IPS-18c (cell line): ENCODE measurements around the gene NMNAT2.
"Not testable (repeated sequence)": the region's sequence is repeated elsewhere in the genome, so short reads cannot be mapped to it uniquely, and the experiment has no call there.

Experiments
- H3K4me3 ChIP-seq: 2 replicates; pipeline ENCODE4 v1.7.0; 2013; ENCODE audit warnings: low read depth, mild to moderate bottlenecking, low read length, moderate library complexity; ENCODE audit not compliant: insufficient read depth
- H3K9me3 ChIP-seq: one replicate; pipeline ENCODE4 v1.6.1; 2013; ENCODE audit warnings: mild to moderate bottlenecking, low read length, moderate library complexity; ENCODE audit not compliant: control insufficient read depth, insufficient read depth

The NMNAT2 gene

DNA sequence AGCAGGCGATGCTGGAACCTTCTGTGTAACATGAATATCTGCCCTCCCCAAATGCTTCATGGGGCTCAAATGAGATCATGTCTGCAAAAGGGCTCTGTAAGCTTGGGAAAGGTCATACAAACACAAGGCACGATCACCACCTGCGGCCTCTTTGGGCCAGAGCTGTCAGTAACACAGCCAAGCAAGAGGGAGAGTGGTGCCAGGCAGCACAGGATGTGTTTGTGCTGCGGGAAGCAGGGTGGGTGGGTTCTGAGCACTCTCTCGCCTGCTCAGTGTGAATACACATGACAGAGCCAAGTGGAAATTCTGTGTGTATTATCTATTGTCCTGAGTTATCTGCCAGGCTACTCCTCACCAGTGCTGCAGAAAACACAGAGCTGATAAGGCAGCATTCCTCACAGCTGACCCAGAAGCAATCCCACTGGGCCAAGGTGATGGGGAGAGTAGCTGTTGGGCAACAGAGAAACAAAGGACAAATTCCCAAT, 130.9 kb downstream of the NMNAT2 start:
- Histone ChIP-seq H3K9me3 (no peaks in the 10 kb centered on the region), H3K4me3 (no peak overlapping the region)

DNA sequence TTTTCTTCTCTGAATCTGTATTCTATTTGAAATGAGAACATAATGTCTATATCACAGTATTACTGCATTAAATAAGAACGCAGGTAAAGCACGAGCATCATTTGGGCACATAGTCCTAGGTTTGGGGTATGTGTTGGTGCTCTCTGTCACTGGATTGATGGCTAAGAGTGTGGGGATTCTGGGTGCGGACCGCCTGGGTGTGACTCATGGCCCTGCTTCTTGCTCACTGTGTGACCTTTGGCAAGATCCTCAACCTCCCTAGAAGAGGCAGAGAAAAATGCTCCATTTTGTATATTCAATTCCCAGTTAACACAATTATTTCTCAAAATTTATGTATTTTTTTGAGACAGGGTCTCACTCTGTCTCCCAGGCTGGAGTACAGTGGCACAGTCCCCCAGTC, 132.4 kb downstream of the NMNAT2 start:
- Histone ChIP-seq H3K9me3 (no peaks in the 10 kb centered on the region), H3K4me3 (no peak overlapping the region)

DNA sequence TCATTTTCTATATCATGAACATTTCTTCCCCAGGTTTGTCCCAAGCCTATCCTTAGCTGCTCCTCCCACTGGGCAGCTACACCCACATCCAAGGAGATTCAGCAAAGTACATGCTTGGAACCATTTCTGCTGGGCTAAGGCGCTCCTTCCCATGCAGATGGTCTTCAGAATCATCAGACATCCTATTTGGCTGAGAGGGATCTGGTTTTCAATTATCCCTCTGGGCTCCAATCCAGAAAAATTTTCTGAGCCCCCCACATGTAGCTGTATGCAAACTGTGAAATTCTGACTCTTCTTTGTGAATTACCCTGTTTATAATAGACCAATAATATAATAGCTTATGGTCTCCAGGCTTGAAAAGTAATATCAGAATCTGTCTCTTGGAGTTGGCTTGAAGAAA, 132.9 kb downstream of the NMNAT2 start:
- H3K9me3 ChIP-seq, result no peaks in the 10 kb centered on the region
- H3K4me3 ChIP-seq, result no peak overlapping the region

DNA sequence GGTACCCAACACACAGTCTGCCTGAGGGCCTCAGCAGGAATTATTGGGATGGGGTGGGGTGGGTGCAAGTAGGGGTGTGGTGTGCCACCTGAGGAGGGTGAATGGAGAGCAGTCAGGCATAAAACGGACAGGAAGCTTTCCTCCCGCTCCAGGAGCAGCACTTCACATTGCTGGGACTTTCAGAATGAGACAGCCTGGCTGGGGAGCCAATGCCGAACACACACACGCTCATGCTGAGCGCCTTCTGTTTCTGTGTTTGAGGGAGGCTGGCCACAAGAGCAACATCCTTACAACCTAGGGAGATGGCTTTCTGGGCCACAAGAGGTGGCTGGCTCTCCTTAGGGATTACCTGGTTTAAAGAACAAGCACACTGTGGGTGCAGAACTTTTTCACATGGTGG, 134.1 kb downstream of the NMNAT2 start:
- Histone ChIP-seq H3K9me3 (no peaks in the 10 kb centered on the region), H3K4me3 (no peak overlapping the region)

DNA sequence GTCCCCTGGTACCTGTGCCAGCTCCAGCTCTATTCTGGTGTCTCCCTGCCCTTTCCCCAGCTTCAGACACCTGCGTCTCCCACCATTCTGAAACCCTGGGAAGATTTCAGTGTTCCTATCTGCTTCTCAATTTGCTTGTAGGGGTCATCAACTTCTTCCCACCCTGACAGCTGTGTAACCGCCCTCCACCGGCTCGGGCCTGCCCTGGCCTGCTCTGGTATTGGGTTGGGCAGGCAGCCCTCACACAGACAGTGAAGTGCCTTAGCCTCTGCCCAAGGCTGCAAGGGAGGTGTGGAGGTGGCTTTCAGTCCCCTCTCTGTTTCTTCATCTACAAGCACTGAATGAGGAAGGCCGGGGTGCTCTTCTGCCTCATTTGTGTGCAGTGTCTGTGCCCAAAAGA, 134.9 kb downstream of the NMNAT2 start:
- no peaks in the 10 kb centered on the region for H3K9me3 ChIP-seq

DNA sequence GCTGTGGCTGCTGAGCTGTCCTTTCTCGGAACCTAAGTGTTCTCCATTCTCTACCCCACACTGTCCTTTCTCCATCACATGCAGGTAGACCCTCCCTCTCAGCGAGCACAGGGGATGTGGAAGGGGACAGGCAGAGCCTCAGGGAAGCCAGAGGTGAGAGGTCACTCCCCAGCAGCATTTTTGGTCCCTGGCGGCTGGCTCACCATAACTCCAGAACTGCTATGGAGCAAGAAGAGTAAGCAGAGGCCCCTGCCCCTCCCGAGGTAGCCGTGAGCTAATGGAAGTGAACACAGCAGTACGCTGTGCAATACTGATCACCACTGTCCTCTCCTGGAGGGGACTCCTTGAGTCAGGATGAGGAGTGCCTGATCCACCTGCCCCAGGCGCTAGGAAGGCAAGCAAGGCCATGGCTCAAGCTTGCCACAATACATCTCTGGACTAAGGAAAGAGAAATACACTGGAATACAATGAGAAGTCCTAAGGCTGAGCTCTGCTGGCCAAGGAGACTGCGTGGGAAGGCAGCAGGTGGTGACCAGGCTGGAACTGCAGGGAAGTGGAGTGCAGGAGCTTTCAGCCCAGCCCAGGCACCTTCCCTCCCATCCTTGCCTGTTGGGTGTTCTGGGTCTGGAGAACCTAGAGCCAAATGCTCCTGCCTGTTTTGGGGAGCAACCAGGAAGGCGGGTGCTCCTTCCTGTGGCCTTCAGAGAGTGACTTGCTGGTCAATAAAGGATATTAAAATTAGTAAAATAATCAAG, 135.9 kb downstream of the NMNAT2 start:
- Histone ChIP-seq H3K9me3 (no peaks in the 10 kb centered on the region), H3K4me3 (no peak overlapping the region)

More for the DNA sequence above, 134.9 kb downstream of the NMNAT2 start:
- H3K4me3 ChIP-seq, result no peak overlapping the region

DNA sequence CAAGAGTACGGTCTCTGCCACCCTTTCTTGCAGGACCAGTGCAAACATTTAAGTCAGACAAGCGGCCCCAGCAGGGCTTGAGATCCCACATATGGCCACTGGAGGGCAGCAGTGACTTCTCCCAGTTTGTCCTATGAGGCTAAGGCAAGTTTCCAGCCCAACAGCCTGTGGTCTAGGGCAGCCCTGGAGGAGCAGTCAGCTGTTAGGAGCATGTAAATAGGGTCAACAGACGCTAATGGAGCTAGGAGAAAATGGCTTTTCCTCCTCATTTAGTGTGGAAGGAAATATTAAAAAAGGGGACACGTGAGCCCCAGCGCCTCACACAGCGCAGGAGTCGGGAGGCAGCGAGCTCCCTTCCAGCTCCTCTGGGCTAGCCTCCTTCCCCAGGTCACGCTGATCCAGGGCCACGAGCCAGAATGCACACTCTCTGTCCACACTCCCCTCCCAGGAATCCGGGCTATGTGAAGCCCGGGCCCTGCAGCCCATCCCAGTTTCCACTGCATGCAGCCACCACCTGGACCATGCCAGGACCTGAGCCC, 136.6 kb downstream of the NMNAT2 start:
- Histone ChIP-seq H3K4me3 (no peak overlapping the region), H3K9me3 (no peaks in the 10 kb centered on the region)

DNA sequence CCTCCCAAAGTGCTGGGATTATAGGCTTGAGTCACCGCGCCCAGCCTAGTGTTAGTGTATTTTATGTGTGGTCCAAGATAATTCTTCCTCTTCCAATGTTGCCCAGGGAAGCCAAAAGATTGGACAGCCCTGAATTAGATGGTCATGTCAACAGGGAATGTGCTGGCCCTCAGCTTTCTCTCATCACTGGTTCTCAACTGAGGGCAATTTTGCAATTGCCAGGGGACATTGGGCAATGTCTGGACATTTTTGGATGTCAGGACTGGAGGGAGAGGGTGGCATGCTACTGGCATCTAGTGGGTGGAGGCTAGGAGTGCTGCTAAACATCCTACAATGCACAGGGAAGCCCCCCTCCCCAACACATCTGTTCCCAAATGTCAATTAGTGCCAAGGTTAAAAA, 137.1 kb downstream of the NMNAT2 start:
- no peak overlapping the region for H3K4me3 ChIP-seq
- H3K9me3 ChIP-seq, result no peaks in the 10 kb centered on the region

DNA sequence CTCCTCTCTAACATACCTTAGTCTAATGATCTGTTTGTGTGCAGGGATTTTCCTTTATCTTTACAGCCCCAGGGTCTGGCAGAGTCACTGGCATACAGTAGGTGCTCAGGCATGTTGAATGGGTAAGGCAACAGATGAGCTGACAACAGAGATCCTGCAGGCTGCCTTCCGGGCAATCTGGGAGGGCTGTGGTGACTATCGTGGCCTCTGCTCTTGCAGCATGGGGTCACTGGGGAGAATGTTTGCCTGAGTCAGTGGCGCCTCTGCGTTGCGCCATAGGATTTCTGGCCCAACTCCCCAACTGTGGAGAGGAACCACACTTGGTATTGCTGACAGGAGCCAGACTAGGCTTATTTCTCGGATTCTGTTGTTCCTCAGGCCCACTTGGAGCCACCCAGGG, 138.3 kb downstream of the NMNAT2 start:
- Histone ChIP-seq H3K4me3 (no peak overlapping the region), H3K9me3 (no peaks in the 10 kb centered on the region)

DNA sequence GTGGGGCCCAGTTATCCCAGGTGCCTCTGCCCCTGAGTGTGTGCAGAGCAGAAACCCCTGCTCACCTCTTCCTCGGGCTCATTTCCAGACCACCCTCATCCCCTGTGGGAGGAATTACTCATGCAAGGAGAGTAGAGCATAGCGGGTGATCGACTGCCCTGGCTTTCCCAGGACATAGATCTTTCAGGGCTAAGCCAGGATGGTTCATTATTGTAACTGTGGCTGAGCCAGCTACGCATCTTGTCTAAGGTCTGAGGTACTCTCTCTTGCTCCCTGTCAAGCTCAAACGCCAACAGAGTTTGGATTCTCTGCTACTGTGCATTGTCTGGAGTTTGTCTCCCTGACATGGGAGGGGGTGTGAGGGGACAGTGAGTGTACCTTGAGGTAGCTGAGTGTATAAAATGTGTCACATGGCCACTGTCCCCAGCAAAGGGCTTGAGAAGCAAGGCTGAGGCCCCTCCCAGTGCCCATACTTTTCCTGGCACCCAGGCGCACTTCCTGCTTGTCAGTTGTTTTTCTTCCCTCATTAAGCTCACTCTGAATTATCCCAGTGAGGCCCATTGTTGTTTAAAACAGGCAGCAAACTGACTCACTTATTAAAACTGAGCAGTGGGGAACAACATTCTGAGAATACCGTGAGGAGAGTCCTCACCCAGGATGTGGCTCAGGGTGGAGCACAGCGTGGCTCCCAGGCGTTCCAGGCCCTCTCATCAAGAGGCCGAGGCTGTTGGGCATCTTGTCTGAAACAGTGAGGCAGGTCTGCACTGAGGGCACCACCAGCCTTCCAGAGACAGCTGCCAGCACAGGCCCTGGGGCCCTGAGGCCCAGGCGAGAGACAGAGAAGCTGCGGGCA, 139.2 kb downstream of the NMNAT2 start:
- Histone ChIP-seq H3K4me3 (no peak overlapping the region), H3K9me3 (no peaks in the 10 kb centered on the region)

DNA sequence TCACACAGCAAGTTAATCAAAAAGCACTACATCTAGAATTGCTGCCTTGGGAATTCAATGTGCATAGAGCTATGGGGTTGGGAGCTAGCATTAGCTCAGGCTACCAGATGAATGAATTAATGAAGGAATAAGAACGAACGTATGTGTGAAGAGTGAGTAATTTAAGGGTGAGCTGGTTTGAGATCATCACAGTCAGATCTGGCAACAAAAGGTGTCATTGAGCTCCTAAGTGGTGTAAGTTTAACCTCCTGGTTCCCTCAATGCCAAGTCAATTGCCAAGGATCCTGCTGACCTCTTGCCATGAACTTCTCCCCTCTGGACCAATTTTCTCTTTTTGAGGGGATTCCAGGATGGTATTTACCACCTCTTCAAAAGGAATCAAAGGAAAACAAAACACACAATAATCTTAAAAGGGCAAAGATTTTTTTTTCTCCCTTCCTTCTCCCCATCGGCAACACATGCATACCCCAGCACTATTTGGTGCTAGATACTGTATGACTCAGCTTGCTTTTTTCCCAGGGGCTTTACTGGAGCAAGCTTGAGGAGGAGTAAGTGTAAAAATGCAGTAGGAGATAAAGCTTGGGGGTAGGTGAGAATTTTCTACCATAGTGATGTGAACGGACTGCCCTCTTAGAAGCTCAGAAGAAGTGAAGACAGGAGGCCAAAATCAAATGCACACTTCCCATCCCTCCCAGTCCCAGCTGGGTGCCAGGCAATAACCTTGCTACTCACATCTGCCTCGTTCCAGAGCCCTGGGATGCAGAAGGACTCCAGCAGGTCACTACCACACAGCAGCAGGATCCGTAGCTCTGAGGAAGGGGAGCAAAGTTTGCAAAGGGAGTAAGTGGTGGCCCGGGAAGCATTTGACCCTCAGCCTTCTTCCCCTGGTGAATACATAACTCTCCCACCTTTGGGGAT, 140.1 kb downstream of the NMNAT2 start:
- H3K9me3 ChIP-seq, result no peaks in the 10 kb centered on the region

DNA sequence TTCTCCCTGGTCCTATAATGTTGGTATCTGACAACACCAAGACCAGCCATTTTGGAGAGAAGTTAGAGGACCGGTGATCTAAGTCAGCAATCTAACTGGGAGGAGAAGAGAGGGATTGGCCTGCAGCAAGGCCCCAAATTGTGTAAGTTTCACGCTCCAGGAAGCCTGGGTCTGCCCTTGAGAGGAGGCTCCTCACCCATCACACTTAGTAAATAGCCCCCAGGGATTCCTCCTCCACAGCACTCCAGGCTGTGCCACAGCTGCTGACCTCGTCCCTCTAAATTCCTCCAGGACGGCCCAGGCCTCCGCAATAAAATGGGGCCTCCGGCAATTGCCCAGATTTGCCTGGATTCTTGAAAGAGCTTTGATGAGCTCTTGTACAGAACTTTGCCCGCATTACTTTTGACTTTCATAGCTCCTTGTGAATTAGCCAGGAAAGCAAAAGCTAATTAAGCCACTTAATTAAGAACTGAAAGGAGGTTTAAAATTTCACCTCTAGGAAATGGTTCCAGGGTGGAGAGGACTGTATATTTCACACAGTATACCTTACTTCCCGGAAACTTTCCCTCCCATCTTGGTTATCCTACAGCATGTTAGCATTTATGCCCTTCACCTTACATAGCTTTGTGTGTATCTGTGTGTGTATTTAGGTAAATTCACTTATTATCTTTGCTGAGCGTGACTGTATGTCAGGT, 141.6 kb downstream of the NMNAT2 start:
- H3K9me3 ChIP-seq, result no peaks in the 10 kb centered on the region
- no peak overlapping the region for H3K4me3 ChIP-seq

More for the DNA sequence above, 140.1 kb downstream of the NMNAT2 start:
- no peak overlapping the region for H3K4me3 ChIP-seq

DNA sequence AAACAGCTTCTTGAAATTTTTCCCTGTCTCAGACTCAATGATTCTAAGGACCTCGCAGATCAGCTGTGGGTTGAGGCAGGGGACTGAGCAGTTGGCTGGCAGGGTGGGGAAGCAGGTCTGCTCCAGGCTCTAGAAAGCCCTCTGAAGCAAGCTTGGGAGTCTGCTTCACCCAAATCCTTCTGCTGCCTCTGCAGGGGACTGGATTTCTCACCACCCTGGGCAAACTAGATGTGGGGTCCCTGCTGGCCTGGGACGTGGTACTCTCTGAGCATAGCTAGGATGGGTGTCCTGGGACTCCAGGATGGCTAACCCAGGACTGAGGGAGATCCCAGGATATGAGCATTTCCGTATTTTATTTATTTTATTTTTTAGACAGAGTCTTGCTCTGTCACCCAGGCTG, 142.9 kb downstream of the NMNAT2 start:
- no peak overlapping the region for H3K4me3 ChIP-seq
- no peaks in the 10 kb centered on the region for H3K9me3 ChIP-seq

DNA sequence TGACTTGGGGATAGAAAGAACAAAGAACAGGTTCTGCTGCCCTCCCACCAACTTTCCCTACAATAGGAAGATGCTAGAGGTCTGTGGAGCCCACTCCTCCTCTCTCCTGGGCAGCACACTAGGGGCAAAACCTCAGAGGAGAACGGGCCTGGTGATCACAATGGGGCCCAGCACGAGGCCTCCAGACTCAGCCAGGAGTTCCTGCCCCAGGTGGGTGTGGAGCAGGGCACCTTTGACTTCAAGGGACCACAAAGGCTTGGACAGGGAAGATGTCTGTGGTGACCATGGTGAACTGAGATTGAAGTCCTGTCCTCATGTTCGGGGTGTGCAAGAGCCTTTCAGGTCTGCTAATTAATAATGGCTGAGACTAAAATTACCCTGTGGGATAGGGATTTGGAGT, 143.3 kb downstream of the NMNAT2 start:
- no peaks in the 10 kb centered on the region for H3K9me3 ChIP-seq
- H3K4me3 ChIP-seq, result no peak overlapping the region

DNA sequence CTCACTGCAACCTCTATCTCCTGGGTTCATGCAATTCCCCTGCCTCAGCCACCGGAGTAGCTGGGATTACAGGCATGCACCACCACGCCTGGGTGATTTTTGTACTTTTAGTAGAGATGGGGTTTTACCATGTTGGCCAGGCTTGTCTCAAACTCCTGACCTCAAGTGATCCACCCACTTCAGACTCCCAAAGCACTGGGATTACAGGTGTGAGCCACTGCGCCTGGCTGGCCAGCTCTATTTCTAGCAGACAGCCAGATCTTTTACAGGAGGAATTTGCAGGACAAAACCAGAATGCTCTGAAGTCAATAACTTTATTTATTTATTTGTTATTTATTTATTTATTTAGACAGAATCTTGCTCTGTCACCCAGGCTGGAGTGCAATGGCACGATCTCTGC, 144.2 kb downstream of the NMNAT2 start:
- not testable (repeated sequence) for H3K9me3 ChIP-seq, H3K4me3 ChIP-seq

DNA sequence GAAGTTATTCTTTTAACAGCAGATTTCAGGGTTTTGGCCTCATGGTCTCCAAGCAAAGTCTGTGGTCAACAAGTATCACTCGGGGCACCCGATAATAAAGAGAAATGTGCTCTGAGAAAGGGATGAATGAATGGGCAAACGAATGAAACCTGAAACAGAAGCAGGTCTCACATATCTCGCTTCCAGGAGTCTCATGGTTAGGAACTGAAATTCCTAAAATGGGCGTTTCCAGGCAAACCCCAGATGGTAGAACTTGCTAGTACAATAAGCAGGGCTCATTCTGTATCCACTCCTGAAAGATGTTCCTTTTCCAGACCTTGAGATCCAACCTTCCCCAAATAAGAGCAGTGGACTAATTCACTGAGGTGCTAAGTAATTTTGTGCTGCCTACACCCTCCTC, 144.9 kb downstream of the NMNAT2 start:
- no peaks in the 10 kb centered on the region for H3K9me3 ChIP-seq
- H3K4me3 ChIP-seq, result no peak overlapping the region
